Measurements from ENCODE around the gene MLXIP.

Gene MLXIP

GRCh38 chr12:122138616-122139015, 60.1 kb downstream of the MLXIP start:
- in situ Hi-C loops (cut with MboI; ENCODE audit: low pct_unique_long_range_greater_than_20kb, low sequenced_read_pairs, unreplicated experiment), result no loop called here
- no peak for TF ChIP-seq CTCF (IDR thresholded peaks at IDR 0.05; ENCODE audit: extremely low read depth, insufficient read depth, missing control alignments)
- no peak for DNase-seq (ENCODE audit: low spot score)

- TF ChIP-seq CTCF (IDR thresholded peaks at IDR 0.05; ENCODE audit: extremely low read depth, insufficient read depth, missing control alignments), result no peak
- no peak for DNase-seq (ENCODE audit: low spot score)
- in situ Hi-C loops (cut with MboI; ENCODE audit: low pct_unique_long_range_greater_than_20kb, low sequenced_read_pairs, unreplicated experiment), result no loop called here
Measured at GRCh38 chr12:122139266-122139665, 60.7 kb downstream of the MLXIP start.

- TF ChIP-seq CTCF (IDR thresholded peaks at IDR 0.05; ENCODE audit: extremely low read depth, insufficient read depth, missing control alignments), result no peak
- in situ Hi-C loops (cut with MboI; ENCODE audit: low pct_unique_long_range_greater_than_20kb, low sequenced_read_pairs, unreplicated experiment), result no loop called here
- DNase-seq (ENCODE audit: low spot score), result no peak
Measured at GRCh38 chr12:122139941-122140340, 61.4 kb downstream of the MLXIP start.

- no peak for DNase-seq (ENCODE audit: low spot score)
- in situ Hi-C loops (cut with MboI; ENCODE audit: low pct_unique_long_range_greater_than_20kb, low sequenced_read_pairs, unreplicated experiment), result no loop called here
- no peak for TF ChIP-seq CTCF (IDR thresholded peaks at IDR 0.05; ENCODE audit: extremely low read depth, insufficient read depth, missing control alignments)
Measured at GRCh38 chr12:122140467-122141257, 62.1 kb downstream of the MLXIP start.

- no peak for DNase-seq (ENCODE audit: low spot score)
- no peak for TF ChIP-seq CTCF (IDR thresholded peaks at IDR 0.05; ENCODE audit: extremely low read depth, insufficient read depth, missing control alignments)
- in situ Hi-C loops (cut with MboI; ENCODE audit: low pct_unique_long_range_greater_than_20kb, low sequenced_read_pairs, unreplicated experiment), result no loop called here
Measured at GRCh38 chr12:122141911-122142725, 63.6 kb downstream of the MLXIP start.

- no peak for TF ChIP-seq CTCF (IDR thresholded peaks at IDR 0.05; ENCODE audit: extremely low read depth, insufficient read depth, missing control alignments)
- DNase-seq (ENCODE audit: low spot score), result no peak
- in situ Hi-C loops (cut with MboI; ENCODE audit: low pct_unique_long_range_greater_than_20kb, low sequenced_read_pairs, unreplicated experiment), result no loop called here
Measured at GRCh38 chr12:122142857-122143256, 64.3 kb downstream of the MLXIP start.

Measured in GM13977 (cell line).